GM12892 (cell line): ENCODE measurements around the gene LOXHD1.

Experiments used
- POLR2A ChIP-seq: IDR thresholded peaks from 2 replicates; pipeline ENCODE4 v1.6.1; 2011; ENCODE audit warnings: low read depth, low read length, control low read depth
- POLR2AphosphoS5 ChIP-seq: IDR thresholded peaks from 2 replicates; pipeline ENCODE4 v1.6.1; 2011; ENCODE audit warnings: low read depth, low read length, control low read depth
- TAF1 ChIP-seq: IDR thresholded peaks from 2 replicates; pipeline ENCODE4 v1.6.1; 2011; ENCODE audit warnings: low read depth, mild to moderate bottlenecking, control low read depth, low read length, borderline replicate concordance

DNA sequence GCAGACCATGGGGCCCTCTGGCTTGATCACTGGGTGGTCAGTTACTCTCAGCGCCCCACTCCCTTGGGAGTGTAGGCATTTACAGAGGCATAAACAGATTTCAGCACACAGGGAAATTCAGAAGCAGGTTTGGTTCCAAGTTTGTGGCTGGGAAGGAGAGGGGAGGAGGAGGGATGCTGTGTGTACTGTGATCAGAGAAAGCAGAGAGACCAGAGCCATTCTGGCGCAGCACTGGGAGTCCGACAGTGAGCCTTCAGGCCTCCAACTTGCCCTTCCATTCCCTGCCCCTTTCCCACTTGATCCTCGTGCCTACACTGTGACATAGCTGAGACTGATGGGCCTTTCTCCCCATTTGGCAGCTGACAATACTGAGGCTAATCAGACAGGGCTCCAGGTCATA is 47.8 kb upstream of the LOXHD1 start:
- no peak for TF ChIP-seq POLR2A
- no peak for TF ChIP-seq POLR2AphosphoS5
- TF ChIP-seq TAF1 = no peak
